Keratinocyte (primary cell): ENCODE measurements around the gene ARHGAP45. TPM values are rescaled to one million over a fixed set of nuclear protein-coding genes. Genes with fewer than 3 reads are reported as not detected.

ENCODE experiments used
- DNase-seq: peaks from one replicate; pipeline ENCODE4 v3.0.0-alpha.2; 2011; ENCODE audit warnings: low read depth, missing footprints, low spot score
- FAIRE-seq: peaks from 2 replicates; lab custom pipeline; 2011; peaks lifted over from hg19 to GRCh38; lab: Jason Lieb, UNC
- H2AFZ ChIP-seq: 2 replicates; pipeline ENCODE4 v1.6.0; 2012; ENCODE audit warnings: low read length, control low read depth, inconsistent platforms; ENCODE audit not compliant: control insufficient read depth
- H3K27ac ChIP-seq: 2 replicates; pipeline ENCODE4 v1.5.1; 2011; ENCODE audit warnings: low read length; ENCODE audit not compliant: control insufficient read depth, insufficient read depth
- H3K27me3 ChIP-seq: 3 replicates; pipeline ENCODE4 v1.6.0; 2011; ENCODE audit warnings: low read length; ENCODE audit not compliant: control insufficient read depth, insufficient read depth; ENCODE audit errors: extremely low read depth
- H3K36me3 ChIP-seq, 2 experiments: 2 replicates in 1 of 2; 3 replicates in 1 of 2; pipeline ENCODE4 v1.5.1; 2011; ENCODE audit warnings: low read length in 2 of 2, mild to moderate bottlenecking in 1 of 2; ENCODE audit not compliant: control insufficient read depth in 2 of 2, insufficient read depth in 2 of 2; ENCODE audit errors: extremely low read depth in 1 of 2
- H3K4me1 ChIP-seq: 3 replicates; pipeline ENCODE4 v1.5.1; 2011; ENCODE audit warnings: low read length; ENCODE audit not compliant: control insufficient read depth, insufficient read depth; ENCODE audit errors: extremely low read depth
- H3K4me2 ChIP-seq: 3 replicates; pipeline ENCODE4 v1.6.0; 2011; ENCODE audit warnings: low read depth, low read length; ENCODE audit not compliant: control insufficient read depth, insufficient read depth; ENCODE audit errors: extremely low read depth
- H3K4me3 ChIP-seq, 3 experiments: fragments of 200-600 bp in 1 of 3; sonication (generic) in 1 of 3; 2 replicates in 2 of 3; 3 replicates in 1 of 3; pipeline ENCODE4 v1.5.1; 2011 to 2016; ENCODE audit warnings: low read length in 3 of 3, mild to moderate bottlenecking in 3 of 3, control low read depth in 2 of 3, inconsistent platforms in 1 of 3, low read depth in 1 of 3, mixed read lengths in 1 of 3, mixed run types in 1 of 3, moderate library complexity in 1 of 3; ENCODE audit not compliant: control insufficient read depth in 2 of 3, insufficient read depth in 2 of 3; ENCODE audit errors: extremely low read depth in 1 of 3
- H3K79me2 ChIP-seq: 2 replicates; pipeline ENCODE4 v1.6.0; 2012; ENCODE audit warnings: low read length; ENCODE audit not compliant: control insufficient read depth, insufficient read depth
- H3K9ac ChIP-seq: 3 replicates; pipeline ENCODE4 v1.6.0; 2011; ENCODE audit warnings: low read length; ENCODE audit not compliant: control insufficient read depth, insufficient read depth; ENCODE audit errors: extremely low read depth
- H3K9me1 ChIP-seq: 3 replicates; pipeline ENCODE4 v1.6.0; 2011; ENCODE audit warnings: low read length; ENCODE audit not compliant: control insufficient read depth, insufficient read depth; ENCODE audit errors: extremely low read depth
- H3K9me3 ChIP-seq: 2 replicates; pipeline ENCODE4 v1.5.1; 2012; ENCODE audit warnings: low read depth, low read length; ENCODE audit not compliant: control insufficient read depth
- H4K20me1 ChIP-seq: 3 replicates; pipeline ENCODE4 v1.6.0; 2011; ENCODE audit warnings: low read length; ENCODE audit not compliant: control insufficient read depth, insufficient read depth; ENCODE audit errors: extremely low read depth
- CTCF ChIP-seq, 3 experiments: IDR thresholded peaks in 1 of 3; conservative IDR thresholded peaks in 1 of 3; optimal IDR thresholded peaks in 1 of 3; 2 replicates in 2 of 3; 3 replicates in 1 of 3; pipeline versions ENCODE3 to v1.5.1; 2011; ENCODE audit warnings: low read length in 3 of 3, mild to moderate bottlenecking in 3 of 3, moderate library complexity in 2 of 3, control low read depth in 1 of 3, inconsistent platforms in 1 of 3; ENCODE audit not compliant: insufficient read depth in 2 of 3; ENCODE audit errors: extremely low read depth in 1 of 3
- EZH2 ChIP-seq: IDR thresholded peaks from one replicate; pipeline ENCODE4 v1.6.1; 2012; ENCODE audit warnings: inconsistent platforms, mild to moderate bottlenecking, low read length, moderate library complexity
- dilution Hi-C: fragments of 300-500 bp; cut with MboI; formaldehyde crosslinking; loops from one replicate; pipeline ENCODE4 v1.7.0; 2020; ENCODE audit warnings: low sequenced_read_pairs; ENCODE audit not compliant: extremely low pct_ligation_motif_present
- polyA plus RNA-seq, 5 experiments: library from polyadenylated mRNA; depleted of rRNA in 3 of 5; stranded (reverse) in 3 of 5; stranded (forward) in 1 of 5; unstranded in 1 of 5; fragments of >200 nt; gene quantifications; 1 replicate in 1 of 5; 2 replicates in 3 of 5; 3 replicates in 1 of 5; pipeline versions ENCODE4 v1.2.1 to v1.2.3, GENCODE V29; 2011 to 2012; ENCODE audit warnings: missing spikeins in 2 of 5, low read depth in 1 of 5, low replicate concordance in 1 of 5

The ARHGAP45 gene
- polyA plus RNA-seq, 1 donor (not counting 4 experiments of a cell fraction or from before 2014, with no cell fraction given): 0.56 TPM

- no peak for FAIRE-seq
- H4K20me1 ChIP-seq: no peaks in the 10 kb centered on the region
- dilution Hi-C loops: no loop called here
- H3K9me3 ChIP-seq: no peaks in the 10 kb centered on the region
- peaks cover 7% of the 10 kb centered on the region for H3K4me1 ChIP-seq
- no peak overlapping the region for H3K27ac ChIP-seq
- H3K4me3 ChIP-seq: no peak overlapping the region
- no peaks in the 10 kb centered on the region for H3K9me1 ChIP-seq
- no peak overlapping the region for H3K9ac ChIP-seq
- DNase-seq: no peak
- H3K36me3 ChIP-seq: peaks cover 29% of the 10 kb centered on the region in 2 experiments
- peaks cover 33% of the 10 kb centered on the region for H3K79me2 ChIP-seq
- no peak overlapping the region for H2AFZ ChIP-seq
- H3K4me2 ChIP-seq: no peak overlapping the region
- no peak for TF ChIP-seq EZH2
- TF ChIP-seq CTCF (optimal IDR thresholded peaks at IDR 0.05 in 1 of 3, IDR thresholded peaks at IDR 0.05 in 1 of 3, conservative IDR thresholded peaks at IDR 0.05 in 1 of 3; ENCODE audit: extremely low read depth in 1 of 3, insufficient read depth in 2 of 3, low read length in 3 of 3): no peak
- H3K27me3 ChIP-seq: no peaks in the 10 kb centered on the region
Measured at GRCh38 chr19:1090731-1091543, 24.0 kb downstream of the ARHGAP45 start.

GRCh38 chr19:1091544-1092175 is 24.7 kb downstream of the ARHGAP45 start:
- Histone ChIP-seq H3K9ac (no peak overlapping the region), H3K9me3 (no peaks in the 10 kb centered on the region), H3K4me1 (peaks cover 7% of the 10 kb centered on the region), H3K9me1 (no peaks in the 10 kb centered on the region), H3K4me2 (no peak overlapping the region), H2AFZ (no peak overlapping the region), H3K27ac (no peak overlapping the region), H3K4me3 (no peak overlapping the region), H3K79me2 (peaks cover 33% of the 10 kb centered on the region), H3K36me3 (peaks cover 24 to 25% of the 10 kb centered on the region in 2 experiments), H4K20me1 (no peaks in the 10 kb centered on the region), H3K27me3 (no peaks in the 10 kb centered on the region)
- no peak for FAIRE-seq
- TF ChIP-seq CTCF (optimal IDR thresholded peaks at IDR 0.05 in 1 of 3, IDR thresholded peaks at IDR 0.05 in 1 of 3, conservative IDR thresholded peaks at IDR 0.05 in 1 of 3; ENCODE audit: extremely low read depth in 1 of 3, insufficient read depth in 2 of 3, low read length in 3 of 3) (no peak), EZH2 (no peak)
- dilution Hi-C loops: no loop called here
- no peak for DNase-seq
